NCI-H748 (cell line): ENCODE measurements around the gene SASH1.

Experiments used
- DNase-seq: peaks from one replicate; lab custom pipeline; 2025; ENCODE audit not compliant: unreplicated experiment; lab: John Stamatoyannopoulos, UW

Gene SASH1

DNA sequence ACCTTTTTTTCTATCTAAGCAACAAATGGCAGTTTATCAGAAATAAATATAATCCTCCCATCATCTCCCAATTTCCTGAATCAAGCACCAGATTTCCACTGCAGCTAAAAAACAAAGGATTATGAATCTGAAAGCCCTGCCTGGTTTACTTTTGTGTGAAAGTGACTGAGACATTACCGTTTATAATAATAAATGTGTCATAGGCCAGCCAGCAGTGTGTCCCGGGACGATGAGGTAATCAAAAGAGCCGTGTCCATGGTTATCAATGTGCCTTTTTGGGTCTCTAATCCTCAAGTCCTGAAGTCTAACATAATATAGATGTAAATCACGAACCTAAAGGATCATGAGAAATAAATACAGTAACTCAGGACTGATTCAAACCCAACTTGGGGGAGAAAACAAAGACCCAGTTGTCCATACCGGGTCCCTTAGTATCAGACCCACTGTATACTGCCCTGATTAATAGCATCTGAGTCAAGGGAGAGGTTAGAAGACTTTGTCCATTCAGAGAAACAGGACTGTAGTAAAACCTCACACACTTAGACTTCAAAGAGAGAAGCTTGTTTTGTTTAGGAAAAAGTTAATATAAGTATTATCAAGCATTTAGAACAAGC is 149.1 kb downstream of the SASH1 start:
- no peak for DNase-seq

DNA sequence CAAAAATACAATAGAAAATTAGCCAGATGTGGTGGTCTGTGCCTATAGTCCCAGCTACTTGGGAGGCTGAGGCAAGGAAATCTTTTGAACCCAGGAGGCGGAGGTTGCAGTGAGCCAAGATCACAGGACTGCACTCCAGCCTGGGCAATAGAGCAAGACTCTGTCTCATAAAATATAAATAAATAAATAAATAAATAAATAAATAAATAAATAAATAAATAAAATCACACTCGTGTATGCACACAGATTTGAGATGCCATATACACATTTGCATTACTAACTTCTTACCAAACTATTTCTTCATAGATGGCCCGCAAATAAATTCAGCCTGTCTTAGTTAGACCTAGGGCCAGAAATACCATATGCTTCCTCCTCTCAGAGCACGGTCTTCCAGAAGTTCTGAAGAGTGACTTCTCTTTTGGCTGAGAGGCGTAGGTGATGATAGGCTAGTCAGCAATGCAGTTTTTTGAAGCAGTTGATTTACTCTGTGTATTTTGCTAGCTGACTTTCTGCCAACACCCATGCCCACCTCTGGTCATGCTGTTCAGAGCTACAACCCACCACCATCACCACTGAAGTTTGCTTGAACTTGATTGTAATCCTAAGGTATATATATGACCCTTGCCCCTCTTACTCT is 150.1 kb downstream of the SASH1 start:
- no peak for DNase-seq

DNA sequence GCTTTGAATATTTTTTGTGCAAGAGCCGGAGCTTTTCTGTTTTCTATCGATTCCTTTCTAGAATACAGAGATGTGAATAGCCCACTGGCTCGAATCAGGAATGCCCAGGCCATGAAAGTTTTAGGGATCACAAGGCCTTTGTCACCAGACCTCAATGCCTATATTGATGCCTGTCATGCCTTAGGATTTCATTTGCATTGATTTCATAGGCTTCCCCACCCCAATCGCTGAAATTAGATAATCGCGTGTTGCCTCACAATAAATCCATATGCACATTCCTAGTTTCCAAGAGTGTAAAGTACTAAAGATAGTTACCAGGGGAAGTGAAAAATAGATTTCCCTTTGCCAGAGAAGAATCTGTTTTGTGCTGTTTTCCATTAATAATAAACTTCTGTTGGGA is 150.8 kb downstream of the SASH1 start:
- DNase-seq, result no peak

DNA sequence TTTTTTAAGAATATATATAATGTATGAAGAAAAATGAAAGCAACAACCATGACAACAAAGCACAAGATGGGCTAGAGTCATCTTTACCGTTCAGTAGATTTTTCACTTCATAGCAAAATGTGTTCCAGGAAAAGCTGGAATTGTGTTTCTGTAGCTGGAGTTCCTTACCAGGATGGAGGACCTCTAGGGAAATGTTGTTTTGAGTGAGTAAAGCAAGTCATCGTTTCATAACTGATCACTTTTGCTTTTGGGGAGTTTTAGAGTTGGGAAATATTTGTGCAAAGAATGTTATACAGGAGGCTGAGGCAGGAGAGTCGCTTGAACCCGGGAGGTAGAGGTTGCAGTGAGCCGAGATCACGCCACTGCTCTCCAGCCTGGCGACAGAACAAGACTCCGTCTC is 151.6 kb downstream of the SASH1 start:
- no peak for DNase-seq

DNA sequence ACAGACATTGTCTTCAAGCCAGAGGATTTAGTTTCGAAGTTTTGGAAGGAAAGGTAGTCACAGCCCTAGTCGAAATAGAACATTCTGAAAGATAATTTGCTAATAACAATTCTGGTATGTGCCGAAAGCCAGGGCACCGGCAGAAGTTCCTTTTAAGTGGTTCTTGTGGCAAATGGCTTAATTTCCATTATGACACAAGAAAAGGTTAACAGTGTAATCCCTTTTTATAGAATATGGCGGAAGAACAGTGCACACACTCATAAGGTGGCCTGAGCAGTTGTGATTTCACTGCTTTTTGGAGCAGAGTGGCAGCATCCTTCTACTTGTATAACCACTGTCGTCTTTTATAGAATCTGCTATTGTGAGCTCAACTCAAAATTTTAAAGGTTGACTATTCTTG is 152.4 kb downstream of the SASH1 start:
- DNase-seq, result no peak

DNA sequence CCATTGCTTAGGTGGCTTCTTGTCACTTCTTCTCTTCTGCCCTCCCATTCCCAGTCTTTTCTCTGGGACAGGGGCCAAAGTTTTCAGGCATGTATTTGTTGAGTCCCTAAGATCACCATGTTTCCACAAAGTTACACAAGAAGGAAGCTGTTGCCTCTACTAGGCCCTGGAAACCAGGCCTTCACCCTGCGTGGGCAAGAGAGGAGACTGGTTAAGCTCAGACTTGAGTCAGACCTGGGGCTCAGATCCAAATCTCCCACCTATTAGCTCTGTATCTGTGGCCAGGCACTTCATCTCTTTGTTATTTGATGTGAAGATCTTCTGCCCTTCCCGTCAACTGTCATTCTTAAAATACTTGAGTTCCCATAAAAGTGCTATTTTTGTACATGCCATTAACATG is 154.6 kb downstream of the SASH1 start:
- no peak for DNase-seq

DNA sequence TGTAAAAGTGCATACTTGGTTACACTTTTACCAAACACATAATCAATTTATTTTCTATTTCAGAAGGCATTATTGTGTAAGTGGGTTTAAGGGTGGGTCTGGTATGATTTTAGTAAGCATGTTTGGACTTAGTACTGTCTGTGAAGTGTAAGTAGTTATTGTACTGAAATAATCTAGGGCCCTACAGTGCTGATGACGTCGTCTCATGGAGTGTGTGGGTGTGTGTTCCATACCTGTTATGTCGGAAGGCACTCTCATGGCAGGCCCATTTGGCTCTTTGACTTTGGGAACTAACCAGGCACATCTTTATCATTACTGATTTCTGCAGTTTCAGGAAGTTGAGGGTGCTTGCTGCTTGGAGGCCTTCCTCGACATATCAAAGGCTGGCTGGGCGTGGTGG is 155.1 kb downstream of the SASH1 start:
- DNase-seq, result no peak

DNA sequence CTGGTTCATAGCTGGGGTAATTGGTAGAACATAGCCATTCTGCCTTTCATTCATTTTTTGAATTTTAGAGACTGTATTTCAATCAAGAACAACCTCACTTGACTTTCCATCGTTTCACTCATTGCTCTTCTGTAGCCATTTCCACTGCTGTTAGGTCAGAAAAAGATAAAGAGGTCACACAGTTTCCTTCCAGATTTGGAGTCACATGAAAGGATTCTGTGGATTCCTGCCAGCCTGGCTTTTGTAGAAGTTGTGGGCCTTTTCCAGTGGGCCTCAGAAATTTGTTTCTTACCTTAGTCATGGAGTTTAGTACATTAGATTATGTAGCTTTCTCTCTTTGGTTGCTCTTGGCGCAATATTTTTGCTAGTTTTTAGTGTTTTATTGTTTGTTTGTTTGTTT is 157.8 kb downstream of the SASH1 start:
- DNase-seq, result no peak

DNA sequence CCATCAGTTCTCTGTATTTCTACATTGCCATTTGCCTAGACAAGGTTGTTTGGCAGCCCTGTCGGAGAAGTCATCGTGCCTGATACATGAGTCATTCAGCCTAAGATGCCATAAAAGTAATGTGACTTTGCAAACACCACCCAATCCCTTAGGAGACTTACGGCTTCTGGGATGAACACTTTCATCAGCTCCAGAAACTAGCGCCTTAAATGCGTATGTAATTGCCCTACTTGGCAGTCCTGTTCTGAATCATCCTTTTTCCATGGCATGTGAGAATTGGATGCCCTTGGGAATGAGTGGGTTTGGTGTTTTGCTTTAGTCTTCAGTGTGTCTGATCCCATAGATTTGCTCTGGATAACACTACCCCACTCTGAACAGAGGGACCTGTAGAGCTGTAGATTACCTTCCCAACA is 158.5 kb downstream of the SASH1 start:
- peak; percentile 11 for DNase-seq

DNA sequence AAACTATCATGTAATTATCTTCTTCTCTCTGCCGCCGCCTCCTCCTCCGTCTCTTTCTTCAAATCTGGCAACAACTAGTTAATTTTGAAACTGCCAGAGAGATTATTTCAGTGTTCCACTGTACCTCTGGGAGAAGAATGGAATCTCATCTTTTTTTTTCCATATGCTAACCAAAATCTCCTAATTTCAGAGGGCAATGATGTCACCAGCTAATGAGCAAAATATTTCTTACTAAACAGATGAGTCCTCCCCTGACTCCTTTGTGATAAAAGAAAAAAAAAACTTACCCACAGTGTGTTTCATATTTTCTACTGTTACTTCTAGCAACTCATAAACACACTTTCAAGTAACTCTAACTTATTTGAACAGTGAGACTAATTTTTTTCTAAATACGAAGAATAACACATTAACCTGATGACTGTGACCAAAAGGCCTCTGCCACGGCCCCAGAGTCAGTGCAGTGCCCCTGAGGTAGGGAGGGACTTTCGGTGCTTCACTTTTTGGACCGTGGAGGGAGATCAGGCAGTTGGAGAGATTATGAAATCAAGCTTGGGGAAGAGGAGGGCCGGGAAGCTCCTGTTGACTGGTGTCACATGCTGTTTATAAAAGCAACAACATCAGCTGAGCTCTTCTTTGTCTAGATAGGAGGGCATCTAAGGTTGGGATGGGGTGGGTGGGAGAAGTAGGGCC is 159.6 kb downstream of the SASH1 start:
- no peak for DNase-seq

DNA sequence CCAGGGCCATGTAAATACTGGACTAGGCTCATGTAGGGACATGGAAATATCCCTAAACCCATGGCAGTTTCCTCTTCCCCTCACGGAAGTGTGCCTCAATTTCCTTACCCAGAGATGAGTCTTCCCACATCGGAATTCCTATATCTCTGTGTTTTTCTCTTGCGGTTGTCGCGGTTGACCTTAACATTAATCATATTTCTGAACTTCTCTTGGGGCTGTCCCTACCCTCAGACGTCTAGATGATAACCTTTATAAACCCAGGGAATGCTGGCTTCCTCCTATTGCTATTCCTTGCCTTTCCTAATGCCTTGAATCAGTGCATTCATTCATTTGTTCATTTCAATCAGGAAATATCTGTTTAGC is 160.1 kb downstream of the SASH1 start:
- no peak for DNase-seq

DNA sequence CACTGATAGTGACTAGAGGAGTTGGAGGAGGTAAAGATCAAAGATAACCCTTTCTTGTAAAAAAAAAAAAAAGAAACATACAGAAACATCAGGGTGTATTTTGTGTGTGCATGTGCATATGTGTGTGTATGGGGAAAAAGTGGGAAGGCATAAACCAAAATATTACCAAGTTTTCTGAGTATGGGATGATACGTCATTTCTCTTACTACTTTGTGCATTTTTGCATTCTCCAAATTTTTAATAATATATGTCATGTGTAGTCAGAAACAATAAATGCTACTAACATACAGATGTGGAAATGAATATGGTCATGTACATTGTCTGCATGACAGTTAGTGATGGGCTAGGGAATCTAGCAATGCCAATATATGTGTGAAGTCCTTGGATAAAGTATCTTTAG is 161.1 kb downstream of the SASH1 start:
- no peak for DNase-seq

DNA sequence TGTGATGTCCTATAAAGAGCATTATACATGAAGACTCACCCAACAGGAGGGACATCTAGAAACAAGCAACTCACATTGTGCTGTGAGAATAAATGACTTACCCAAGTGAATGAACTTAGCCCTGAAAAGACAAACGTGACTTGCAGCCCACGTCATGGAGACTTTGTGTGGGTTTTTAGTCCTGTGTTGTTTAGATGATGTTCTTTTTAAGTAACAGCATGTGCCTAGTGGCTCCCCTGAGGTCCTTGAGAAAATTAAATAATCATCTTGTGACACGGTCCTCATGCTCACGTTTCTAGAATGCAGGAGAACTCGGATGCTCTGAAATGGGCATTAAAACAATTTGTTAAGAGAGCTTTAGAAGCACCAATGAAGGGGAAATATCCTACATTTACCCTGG is 165.1 kb downstream of the SASH1 start:
- DNase-seq, result no peak

DNA sequence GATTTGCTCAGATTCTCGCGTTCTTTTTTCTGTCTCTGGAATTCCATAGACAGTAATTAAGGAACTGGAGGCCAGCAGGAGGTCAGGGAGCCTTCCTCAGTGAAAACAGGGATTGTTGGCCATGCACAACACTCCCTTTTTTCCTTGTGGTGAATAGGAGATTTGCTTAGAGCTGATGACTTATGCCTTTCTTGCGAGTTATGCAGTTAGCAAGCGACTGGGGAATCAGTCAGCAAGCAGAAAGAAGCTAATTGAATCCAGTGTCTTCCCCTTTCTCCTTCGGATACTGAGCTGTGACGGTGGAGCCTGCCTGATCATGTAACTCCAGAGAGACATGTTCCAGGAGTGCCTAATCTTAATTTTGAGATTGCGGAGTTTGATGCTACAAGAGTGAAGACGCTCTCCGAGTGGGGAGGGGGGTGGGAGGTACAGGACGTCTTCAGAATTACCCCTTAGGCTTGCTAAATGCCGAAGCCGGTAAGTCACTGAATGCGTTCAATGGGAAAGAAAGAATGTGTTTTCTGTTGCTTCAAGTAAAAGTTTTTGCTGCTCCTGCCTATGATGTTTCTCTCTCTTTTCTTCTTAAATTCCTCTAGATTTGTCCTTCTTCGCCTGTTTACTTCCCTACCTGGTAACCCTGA is 165.9 kb downstream of the SASH1 start:
- DNase-seq, result no peak

DNA sequence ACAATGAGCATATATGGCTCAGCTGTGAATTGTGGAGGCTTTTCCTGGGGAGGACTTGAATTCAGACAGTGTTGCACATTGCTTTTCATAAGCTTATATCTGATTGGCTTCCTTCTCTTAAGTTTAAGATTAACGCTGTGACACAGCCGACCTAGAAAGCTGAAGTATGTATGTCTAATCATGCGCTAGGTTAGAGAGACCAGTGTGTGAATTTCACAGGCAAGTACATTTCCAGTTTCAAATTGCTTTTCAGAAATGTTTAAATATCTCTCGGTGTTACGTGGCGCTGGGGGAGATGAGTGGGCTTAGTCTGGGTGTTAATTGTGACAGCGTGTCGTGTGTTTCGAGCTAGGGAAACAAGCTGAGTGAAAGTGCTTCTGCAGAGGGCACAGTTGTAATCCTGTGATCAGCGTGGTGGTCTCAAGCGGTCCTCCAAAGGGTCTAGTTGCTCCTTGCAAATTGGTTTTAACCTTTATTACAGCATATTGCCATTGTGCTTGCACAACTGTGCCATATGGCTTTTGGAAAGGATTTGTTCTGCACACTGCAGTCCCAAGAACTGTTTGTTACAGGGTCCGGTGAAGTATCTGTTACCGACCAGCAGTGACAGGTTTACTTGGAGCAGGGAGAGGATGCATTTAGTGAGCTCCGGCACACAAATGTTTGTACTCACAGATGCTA is 166.6 kb downstream of the SASH1 start:
- no peak for DNase-seq

DNA sequence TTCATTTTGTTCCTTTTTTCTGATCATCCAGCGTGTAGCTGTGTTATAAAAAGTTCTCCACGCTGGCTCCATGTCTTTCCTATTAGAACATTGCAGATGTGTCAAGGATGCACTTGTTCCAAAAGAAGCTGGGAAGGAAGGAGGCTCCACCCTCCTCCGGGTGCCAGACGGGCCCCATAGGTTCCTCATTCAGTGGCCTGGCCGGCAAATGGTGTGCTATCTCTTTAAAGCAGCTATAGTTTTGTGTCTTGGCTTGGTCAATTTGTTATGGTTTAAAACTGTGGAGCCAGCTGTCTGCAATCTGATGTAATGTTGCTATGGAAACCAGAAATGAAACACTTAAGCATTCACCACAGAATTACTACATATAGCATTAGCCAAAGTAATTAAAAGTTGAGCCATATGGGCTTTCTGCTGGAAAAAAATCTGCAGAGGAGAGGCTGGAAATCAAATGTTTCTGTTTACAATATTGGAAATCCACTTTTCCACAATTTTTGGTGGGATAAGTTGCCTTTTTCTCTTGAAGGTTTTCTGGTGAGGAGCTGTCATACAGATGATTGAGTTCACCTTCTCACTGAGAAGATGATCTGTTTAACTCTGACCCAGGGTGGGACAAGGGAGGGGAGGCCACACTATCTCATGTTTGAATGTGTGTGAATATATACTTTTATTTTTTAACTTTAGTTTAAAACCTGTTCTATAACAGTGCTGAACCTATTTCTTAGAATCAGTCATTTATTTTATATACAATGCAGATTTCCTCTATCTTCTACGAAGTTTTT is 167.4 kb downstream of the SASH1 start:
- DNase-seq, result peak; percentile 80

DNA sequence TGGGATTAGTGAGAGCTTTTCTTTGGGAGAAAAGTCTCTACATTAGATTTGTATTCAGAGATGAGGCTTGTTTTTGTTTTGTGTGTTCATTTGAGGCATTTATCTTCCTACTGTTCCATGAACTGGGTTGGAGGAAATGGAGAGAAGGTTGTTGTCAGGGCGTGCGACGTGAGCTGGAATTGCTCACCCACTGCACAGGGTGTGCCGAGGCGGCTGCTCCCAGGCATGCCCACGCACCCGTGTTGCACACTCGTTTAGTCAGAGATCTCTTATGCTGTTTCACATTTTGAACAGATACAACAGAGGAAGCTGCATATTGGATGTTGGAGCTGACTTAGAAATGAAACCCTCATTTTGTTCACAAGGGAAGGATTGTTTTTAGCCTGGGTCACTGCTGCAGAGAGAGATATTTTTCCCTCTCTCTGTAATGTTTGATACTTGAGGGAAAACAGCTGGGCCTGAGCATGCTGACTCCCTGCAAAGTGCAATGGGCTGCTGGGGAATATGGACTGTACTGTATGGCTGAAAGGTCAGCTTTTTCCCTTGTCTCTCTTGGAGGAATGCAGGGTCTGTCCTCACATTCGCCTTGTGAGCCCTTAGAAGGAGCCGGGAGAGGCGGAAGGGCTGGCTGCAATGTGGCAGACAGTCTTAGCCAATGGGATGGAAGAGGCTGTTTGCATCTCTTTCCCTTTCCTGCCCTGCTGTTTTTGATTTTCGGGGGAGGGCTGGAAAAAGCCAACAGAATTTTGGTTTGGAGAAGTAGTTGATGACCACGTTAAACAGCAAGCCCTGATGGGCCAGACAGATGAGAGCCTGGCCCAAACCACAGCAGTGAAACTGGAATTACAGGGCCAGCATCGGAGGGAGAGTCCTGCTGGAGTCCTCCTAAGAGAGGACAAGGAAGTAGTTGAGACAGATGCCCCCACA is 170.8 kb downstream of the SASH1 start:
- DNase-seq, result no peak

DNA sequence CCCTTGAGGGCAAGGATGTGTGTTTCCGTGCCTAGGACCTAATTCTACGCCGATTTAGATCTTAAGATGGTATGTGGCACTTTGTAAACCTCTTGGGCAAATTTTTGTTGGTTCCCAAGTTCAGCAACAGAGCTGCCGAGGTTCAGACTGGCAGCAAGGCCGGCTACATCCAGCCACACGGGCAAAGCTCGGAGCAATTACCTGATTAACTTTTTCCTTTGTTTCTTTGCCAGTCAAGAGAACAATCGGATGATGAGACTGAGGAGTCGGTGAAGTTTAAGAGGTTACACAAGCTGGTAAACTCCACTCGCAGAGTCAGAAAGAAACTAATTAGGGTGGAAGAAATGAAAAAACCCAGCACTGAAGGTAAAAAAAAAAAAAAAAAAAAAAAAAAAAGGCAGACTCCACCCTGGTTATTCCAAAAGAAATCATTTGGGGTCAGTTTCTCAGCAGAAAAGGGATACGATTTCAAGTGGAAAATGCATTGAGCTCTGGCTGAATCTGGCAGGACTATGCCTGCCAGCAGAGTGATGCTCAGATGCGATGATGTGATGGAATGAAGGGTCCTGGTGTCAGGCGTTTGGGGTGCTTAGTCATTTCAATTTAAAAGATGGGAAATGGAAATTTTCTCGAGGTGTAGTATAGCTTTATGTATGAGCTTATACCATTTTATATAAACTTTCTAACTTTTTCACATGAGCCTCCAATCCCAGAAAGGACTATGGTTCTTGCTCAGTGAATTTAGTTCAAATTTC is 171.6 kb downstream of the SASH1 start:
- no peak for DNase-seq

DNA sequence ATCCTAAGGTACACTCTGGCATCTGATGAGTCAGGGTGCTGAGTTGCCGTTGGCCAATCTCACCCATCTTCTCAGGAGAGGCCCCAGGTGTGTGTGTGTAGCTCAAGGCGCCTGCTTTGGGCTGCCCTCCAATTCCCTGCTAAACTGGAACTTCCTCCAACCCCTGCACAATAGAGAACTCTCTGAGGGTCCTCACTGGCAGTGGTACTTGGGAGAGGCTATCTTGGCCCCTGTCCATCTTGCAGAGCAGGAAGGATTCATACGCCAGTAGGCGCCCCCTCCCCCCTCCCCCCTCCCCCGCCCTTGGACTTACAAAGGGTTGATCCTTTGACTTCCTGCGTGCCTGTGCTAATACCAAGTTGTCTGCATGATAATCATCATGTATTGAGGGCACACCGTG is 173.6 kb downstream of the SASH1 start:
- no peak for DNase-seq
